G401.6 (cell line): ENCODE measurements around the gene ABO.
"Not testable (repeated sequence)": the region's sequence is repeated elsewhere in the genome, so short reads cannot be mapped to it uniquely, and the experiment has no call there.

Experiments
- FAIRE-seq: peaks from 2 replicates; lab custom pipeline; 2012; peaks lifted over from hg19 to GRCh38; lab: Jason Lieb, UNC

Gene ABO

GRCh38 chr9:133275105-133276000 is at the start of gene ABO:
ABO (minus strand) TSS chr9:133275201.
- no peak for FAIRE-seq

DNA sequence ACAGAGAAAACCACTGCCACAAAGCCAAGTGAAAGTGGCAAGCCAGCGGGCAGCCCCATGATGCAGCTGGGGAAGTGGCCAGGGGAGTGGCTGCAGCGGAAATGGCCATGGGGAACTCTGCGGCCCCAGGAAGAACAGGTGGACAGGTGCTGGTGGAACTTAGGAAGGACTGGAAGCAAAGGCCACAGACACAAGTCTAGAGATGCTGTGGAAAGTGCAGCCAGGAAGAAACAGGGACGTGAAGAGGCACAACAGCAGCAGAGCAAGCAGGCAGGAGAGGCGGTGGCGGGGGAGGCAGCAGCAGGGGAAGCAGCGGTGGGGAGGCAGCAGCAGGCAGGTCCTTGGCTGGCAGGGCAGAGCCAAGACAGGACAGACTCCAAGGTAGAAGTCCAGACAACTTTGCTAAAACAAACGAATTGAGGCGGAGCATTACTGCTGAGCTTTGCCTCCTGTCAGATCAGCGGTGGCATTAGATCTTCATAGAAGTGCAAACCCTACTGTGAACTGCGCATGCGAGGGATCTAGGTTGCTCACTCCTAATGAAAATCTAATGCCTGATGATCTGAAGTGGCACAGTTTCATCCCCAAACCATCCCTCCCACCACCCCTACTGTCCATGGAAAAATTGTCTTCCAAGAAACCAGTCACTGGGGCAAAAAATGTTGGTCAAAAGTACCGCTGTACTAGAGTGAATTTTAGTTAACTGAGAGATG is 49.1 kb upstream of the ABO start:
- no peak for FAIRE-seq

DNA sequence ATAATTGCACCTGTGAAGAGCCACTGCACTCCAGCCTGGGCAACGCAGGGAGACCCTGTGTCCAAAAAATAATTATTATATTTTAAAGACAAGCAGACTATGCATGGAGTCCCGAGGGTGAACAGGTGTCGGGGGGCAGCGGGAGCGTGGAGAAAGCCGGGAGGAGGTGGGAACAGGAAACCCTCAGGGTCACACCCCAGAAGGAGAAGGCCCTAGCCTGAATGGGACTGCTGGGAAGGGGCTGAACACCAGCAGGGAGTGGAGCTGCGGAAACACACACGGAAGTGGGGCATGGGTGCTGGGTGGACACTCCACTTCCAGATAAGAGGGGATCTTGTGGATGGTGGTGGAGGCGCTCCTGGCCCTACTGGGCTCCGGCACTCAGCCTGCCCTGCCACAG is 48.2 kb upstream of the ABO start:
- FAIRE-seq: no peak

- no peak for FAIRE-seq
Observed at GRCh38 chr9:133322701-133323100, 47.7 kb upstream of the ABO start.

GRCh38 chr9:133321411-133321935 is 46.5 kb upstream of the ABO start:
- FAIRE-seq: no peak

- FAIRE-seq: no peak
Observed at GRCh38 chr9:133320421-133320881, 45.5 kb upstream of the ABO start.

- FAIRE-seq: not testable (repeated sequence)
Observed at GRCh38 chr9:133317551-133317950, 42.5 kb upstream of the ABO start.

DNA sequence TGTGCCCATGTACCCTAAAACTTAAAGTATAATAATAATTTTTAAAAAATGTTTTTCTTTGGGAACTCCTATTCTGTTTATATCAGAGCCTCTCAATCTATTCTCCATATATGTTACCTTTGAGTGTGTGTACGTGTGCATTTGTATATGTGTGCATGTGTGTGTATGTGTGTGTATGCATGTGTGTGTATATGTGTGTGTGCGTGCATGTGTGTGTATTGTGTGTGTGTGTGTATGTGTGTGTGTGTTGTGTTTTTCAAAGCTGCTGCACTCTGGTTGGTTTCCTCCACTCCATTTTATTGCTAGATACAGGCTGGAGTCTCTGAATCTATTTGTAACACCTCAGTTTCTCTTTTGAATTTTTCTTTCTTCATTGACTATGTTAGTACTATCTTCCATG is 41.0 kb upstream of the ABO start:
- FAIRE-seq: no peak

DNA sequence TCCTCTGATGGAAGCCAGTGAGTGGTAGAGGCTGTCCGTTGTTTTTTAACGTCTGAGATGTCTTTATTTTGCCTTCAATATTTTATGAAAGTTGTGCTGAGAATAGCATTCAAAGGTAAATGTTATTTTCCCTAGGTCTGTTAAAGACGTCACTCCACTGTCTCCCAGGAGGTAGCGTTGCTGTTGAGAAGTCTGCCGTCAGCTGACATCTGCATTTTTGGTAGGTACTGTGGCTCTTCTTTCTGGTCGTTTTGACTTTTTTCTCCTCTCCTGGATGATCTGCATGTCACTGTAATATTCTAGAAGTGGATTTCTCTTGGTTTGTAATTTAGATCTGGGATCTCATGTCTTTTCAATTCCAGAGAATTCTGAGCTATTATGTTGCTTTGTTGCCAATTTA is 34.6 kb upstream of the ABO start:
- no peak for FAIRE-seq

DNA sequence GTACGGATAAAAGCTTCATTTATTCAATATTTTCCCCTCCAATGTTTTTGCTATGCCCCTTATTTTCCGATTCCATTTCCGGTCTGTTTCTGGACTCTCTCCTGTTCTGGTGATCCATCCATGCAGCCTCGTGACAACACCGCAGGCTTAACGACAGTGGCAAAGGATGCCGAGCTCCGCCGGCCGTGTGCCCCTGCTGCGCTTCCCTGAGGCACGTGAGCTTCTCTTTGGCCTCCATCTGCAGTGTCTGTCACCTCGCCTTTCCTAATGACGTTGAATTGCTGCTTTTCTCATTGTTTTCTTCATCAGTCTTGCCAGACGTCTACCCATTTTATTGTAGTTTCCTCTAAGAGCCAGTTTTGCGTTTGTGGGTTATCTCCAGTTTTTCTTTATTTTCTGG is 32.3 kb upstream of the ABO start:
- no peak for FAIRE-seq

GRCh38 chr9:133306242-133307204 is 31.5 kb upstream of the ABO start:
- no peak for FAIRE-seq

DNA sequence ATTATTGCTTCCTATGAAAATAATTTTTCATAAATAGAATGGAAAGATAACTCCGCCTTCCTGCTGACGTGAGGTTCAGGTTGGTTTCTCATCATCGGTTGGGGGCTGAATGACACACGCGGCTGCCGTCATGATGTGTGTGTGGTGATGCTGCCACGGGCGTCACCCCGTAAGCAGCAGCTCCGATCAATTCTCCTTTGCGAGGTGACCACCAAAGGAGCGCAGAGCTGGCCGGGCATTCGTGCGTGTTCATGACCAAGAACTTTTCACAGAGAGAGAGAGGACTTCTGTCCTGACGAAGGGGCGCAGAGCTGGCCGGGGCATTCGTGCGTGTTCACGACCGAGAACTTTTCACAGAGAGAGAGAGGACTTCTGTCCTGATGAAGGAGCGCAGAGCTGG is 30.7 kb upstream of the ABO start:
- FAIRE-seq: no peak

- no peak for FAIRE-seq
Observed at GRCh38 chr9:133304477-133305377, 29.7 kb upstream of the ABO start.

DNA sequence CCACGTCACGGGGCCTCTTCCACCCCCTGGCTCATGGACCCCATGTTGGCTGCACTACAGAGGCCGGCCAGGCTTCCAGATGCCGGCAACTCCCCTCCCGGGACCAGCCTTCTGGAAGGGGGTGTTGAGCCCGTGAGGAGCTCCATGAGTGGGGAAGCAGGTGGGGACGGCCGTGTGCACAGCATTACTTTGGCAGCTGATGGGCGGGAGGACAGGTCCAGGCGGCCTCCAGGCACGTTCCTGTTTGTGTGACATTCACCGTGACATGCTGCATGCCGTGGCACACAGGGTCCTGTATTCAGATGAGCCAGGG is 29.1 kb upstream of the ABO start:
- FAIRE-seq: no peak

DNA sequence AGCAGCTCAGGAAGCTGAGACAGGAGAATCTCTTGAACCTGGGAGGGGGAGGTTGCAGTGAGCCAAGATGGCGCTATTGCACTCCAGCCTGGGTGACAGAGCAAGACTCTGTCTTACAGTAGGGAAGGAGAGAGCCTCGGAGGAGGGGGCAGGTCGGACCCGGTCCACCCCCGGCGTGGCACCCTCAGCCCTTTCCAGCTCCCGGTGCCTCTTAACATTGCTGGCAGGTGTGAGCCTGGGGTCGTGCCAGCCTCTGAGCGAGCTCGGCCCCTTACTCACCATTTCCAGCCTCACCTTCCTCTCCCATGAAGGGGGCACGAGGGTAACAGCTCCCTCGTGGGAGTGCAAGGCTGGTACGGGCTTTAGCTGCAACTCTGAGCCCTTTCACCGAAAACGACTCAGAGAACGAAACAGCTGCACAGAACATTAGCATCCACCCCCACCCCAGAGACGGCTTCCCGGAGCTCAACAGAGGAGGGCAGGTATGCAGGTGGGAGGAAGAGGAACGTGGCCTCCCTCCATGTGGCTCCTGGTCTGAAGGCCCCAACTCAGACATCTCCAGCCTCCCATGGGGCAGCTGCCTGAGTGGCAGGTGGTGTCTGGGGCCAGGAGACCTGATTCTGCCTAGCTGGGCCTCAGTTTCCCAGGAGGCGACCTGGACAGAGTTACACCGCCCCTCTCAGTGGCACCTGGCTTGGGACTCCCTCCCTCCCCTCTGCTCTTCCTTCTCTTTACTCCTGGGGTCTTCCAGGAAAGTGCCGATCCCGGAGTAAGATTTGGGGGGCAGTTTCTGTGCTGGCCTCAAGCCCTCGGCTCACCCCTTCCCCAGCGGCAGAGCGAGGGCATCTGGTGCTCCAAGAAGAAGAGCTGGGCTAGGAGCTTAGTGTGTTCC is 28.5 kb upstream of the ABO start:
- no peak for FAIRE-seq

GRCh38 chr9:133301253-133302230 is 26.5 kb upstream of the ABO start:
- FAIRE-seq: no peak

GRCh38 chr9:133299996-133300395 is 25.0 kb upstream of the ABO start:
- not testable (repeated sequence) for FAIRE-seq

- no peak for FAIRE-seq
Observed at GRCh38 chr9:133294257-133294656, 19.3 kb upstream of the ABO start.

GRCh38 chr9:133290751-133291302 is 15.8 kb upstream of the ABO start:
- FAIRE-seq: no peak
